ENCODE data around the gene UBE2G1. TPM values are rescaled to one million over a fixed set of nuclear protein-coding genes. Genes with fewer than 3 reads are reported as not detected.

The UBE2G1 gene
- total RNA-seq, 1 experiment from 2014 or later: 65.1 TPM

- Mint-ChIP-seq H3K27me3 (ENCODE audit: insufficient read depth, unreplicated experiment) (no peaks in the 10 kb centered on the region), H3K36me3 (ENCODE audit: insufficient read depth, unreplicated experiment) (no peaks in the 10 kb centered on the region), H3K4me3 (ENCODE audit: unreplicated experiment) (no peak overlapping the region), H3K27ac (ENCODE audit: low read depth, unreplicated experiment) (no peak overlapping the region), H3K9me3 (ENCODE audit: unreplicated experiment) (no peaks in the 10 kb centered on the region), H3K4me1 (ENCODE audit: insufficient read depth, unreplicated experiment) (no peaks in the 10 kb centered on the region)
- POLR2A ChIA-PET: interaction anchor here (0.6 kb wide), 1 partner anchor 73 kb away, joined by 3 read pairs; no protein-coding TSS in a partner anchor
- no TSS peak for BruUV-seq (replicated peaks)
- CTCF ChIA-PET: interaction anchor here (0.7 to 1.6 kb wide), 5 partner anchors 10 to 189 kb away, joined by 3 to 7 read pairs (median 3); no protein-coding TSS in a partner anchor
- DNase-seq (ENCODE audit: unreplicated experiment): no peak
- intact Hi-C loops (cut with micrococcal nuclease): no loop called here
- no peak for TF ChIP-seq CTCF (IDR thresholded peaks at IDR 0.05; ENCODE audit: unreplicated experiment)
These were observed 39.2 kb upstream of the UBE2G1 start for GRCh38 chr17:4405699-4406098.

GRCh38 chr17:4405038-4405669, 38.7 kb upstream of the UBE2G1 start:
- H3K27me3 Mint-ChIP-seq (ENCODE audit: insufficient read depth, unreplicated experiment): no peaks in the 10 kb centered on the region
- intact Hi-C loops (cut with micrococcal nuclease): no loop called here
- no peak for DNase-seq (ENCODE audit: unreplicated experiment)
- H3K9me3 Mint-ChIP-seq (ENCODE audit: unreplicated experiment): no peaks in the 10 kb centered on the region
- ChIA-PET CTCF (interaction anchor here (0.6 to 1.4 kb wide), 4 partner anchors 11 to 190 kb away, joined by 3 to 4 read pairs (median 3); no protein-coding TSS in a partner anchor), POLR2A (interaction anchor here (0.6 kb wide), 2 partner anchors 72 kb away, joined by 3 read pairs; no protein-coding TSS in a partner anchor)
- TF ChIP-seq CTCF (IDR thresholded peaks at IDR 0.05; ENCODE audit: unreplicated experiment): no peak
- H3K4me3 Mint-ChIP-seq (ENCODE audit: unreplicated experiment): no peak overlapping the region
- no peaks in the 10 kb centered on the region for H3K36me3 Mint-ChIP-seq (ENCODE audit: insufficient read depth, unreplicated experiment)
- no peaks in the 10 kb centered on the region for H3K4me1 Mint-ChIP-seq (ENCODE audit: insufficient read depth, unreplicated experiment)
- BruUV-seq (replicated peaks): no TSS peak
- peak overlapping the region; percentile 65 for H3K27ac Mint-ChIP-seq (ENCODE audit: low read depth, unreplicated experiment)

- DNase-seq (ENCODE audit: unreplicated experiment): no peak
- Mint-ChIP-seq H3K27ac (ENCODE audit: low read depth, unreplicated experiment) (no peak overlapping the region), H3K36me3 (ENCODE audit: insufficient read depth, unreplicated experiment) (peaks cover 6% of the 10 kb centered on the region), H3K4me3 (ENCODE audit: unreplicated experiment) (no peak overlapping the region), H3K9me3 (ENCODE audit: unreplicated experiment) (no peaks in the 10 kb centered on the region), H3K27me3 (ENCODE audit: insufficient read depth, unreplicated experiment) (no peaks in the 10 kb centered on the region), H3K4me1 (ENCODE audit: insufficient read depth, unreplicated experiment) (peaks cover 12% of the 10 kb centered on the region)
- ChIA-PET CTCF (no interaction called here), POLR2A (interaction anchor here (0.7 kb wide), 1 partner anchor 151 kb away, joined by 3 read pairs; no protein-coding TSS in a partner anchor)
- intact Hi-C loops (cut with micrococcal nuclease): no loop called here
- no peak for TF ChIP-seq CTCF (IDR thresholded peaks at IDR 0.05; ENCODE audit: unreplicated experiment)
- no TSS peak for BruUV-seq (replicated peaks)
These were observed 31.4 kb upstream of the UBE2G1 start for GRCh38 chr17:4397840-4398239.

GRCh38 chr17:4395111-4395478, 28.6 kb upstream of the UBE2G1 start:
- no TSS peak for BruUV-seq (replicated peaks)
- peaks cover 12% of the 10 kb centered on the region for H3K4me1 Mint-ChIP-seq (ENCODE audit: insufficient read depth, unreplicated experiment)
- H3K27ac Mint-ChIP-seq (ENCODE audit: low read depth, unreplicated experiment): no peak overlapping the region
- DNase-seq (ENCODE audit: unreplicated experiment): no peak
- ChIA-PET POLR2A (interaction anchor here (0.6 kb wide), 1 partner anchor 32 kb away, joined by 3 read pairs; no protein-coding TSS in a partner anchor), CTCF (interaction anchor here (1.4 kb wide), 1 partner anchor 197 kb away, joined by 4 read pairs; no protein-coding TSS in a partner anchor)
- no peak overlapping the region for H3K4me3 Mint-ChIP-seq (ENCODE audit: unreplicated experiment)
- H3K9me3 Mint-ChIP-seq (ENCODE audit: unreplicated experiment): no peaks in the 10 kb centered on the region
- peaks cover 6% of the 10 kb centered on the region for H3K36me3 Mint-ChIP-seq (ENCODE audit: insufficient read depth, unreplicated experiment)
- no peak for TF ChIP-seq CTCF (IDR thresholded peaks at IDR 0.05; ENCODE audit: unreplicated experiment)
- H3K27me3 Mint-ChIP-seq (ENCODE audit: insufficient read depth, unreplicated experiment): no peaks in the 10 kb centered on the region
- intact Hi-C loops (cut with micrococcal nuclease): no loop called here
